AG09309 (cell line): ENCODE measurements around the gene IL15RA.

Experiments used
- DNase-seq: peaks from one replicate; pipeline ENCODE4 v3.0.0-alpha.2; 2010; ENCODE audit warnings: low read depth
- H3K4me3 ChIP-seq: 2 replicates; pipeline ENCODE4 v1.5.1; 2011; ENCODE audit warnings: mild to moderate bottlenecking, low read depth, low read length, moderate library complexity; ENCODE audit not compliant: control insufficient read depth
- TF ChIP-seq, protein P1 (sequence below): IDR thresholded peaks from 2 replicates; pipeline ENCODE4 v1.5.1; 2011; ENCODE audit warnings: mild to moderate bottlenecking, low read depth, low read length, inconsistent platforms; ENCODE audit not compliant: insufficient read depth, control insufficient read depth; ENCODE audit errors: missing control alignments

IL15RA gene

DNA sequence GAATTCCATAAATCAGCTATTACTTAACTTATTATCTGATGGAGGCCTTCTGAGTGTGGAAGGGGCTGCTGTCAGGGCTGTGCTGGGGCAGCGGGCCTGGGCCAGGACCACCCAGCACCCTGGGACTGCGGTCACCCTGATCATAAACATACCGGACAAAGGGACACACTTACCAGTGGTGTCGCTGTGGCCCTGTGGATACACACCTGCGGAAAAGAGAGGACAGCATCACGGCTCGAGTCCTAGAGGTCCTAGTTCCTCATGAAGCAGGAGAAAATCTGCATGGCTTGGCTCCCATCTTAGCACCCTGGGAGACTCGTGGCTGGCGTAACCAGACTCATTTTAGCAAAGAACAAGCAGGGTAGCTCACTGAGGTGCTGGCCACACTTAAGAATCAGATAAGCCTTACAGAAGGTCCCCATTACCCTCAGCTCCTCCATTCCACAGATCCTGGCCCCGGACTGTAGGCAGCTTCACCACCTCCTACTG lies 17.7 kb downstream of the IL15RA start:
- H3K4me3 ChIP-seq, result no peak overlapping the region
- no peak for DNase-seq
- TF ChIP-seq, protein P1, sequence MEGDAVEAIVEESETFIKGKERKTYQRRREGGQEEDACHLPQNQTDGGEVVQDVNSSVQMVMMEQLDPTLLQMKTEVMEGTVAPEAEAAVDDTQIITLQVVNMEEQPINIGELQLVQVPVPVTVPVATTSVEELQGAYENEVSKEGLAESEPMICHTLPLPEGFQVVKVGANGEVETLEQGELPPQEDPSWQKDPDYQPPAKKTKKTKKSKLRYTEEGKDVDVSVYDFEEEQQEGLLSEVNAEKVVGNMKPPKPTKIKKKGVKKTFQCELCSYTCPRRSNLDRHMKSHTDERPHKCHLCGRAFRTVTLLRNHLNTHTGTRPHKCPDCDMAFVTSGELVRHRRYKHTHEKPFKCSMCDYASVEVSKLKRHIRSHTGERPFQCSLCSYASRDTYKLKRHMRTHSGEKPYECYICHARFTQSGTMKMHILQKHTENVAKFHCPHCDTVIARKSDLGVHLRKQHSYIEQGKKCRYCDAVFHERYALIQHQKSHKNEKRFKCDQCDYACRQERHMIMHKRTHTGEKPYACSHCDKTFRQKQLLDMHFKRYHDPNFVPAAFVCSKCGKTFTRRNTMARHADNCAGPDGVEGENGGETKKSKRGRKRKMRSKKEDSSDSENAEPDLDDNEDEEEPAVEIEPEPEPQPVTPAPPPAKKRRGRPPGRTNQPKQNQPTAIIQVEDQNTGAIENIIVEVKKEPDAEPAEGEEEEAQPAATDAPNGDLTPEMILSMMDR, result no peak

DNA sequence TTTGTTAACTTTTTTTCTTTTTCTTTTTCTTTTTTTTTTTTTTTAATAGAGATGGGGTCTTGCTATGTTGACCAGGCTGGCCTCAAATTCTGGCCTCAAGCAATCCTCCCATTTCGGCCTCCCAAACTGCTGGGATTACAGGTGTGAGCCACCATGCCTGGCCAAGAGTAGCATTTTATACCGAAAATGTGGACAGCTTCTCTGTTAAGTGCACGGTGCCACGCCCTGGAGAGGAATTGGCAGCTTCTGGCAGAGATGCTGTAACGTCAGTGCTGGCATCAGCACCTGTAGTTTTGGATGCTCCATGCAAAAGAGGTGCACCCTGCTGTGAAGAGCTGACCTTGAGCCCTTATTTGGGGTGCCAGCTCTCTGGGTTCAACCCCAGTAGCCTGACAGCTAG lies 18.2 kb downstream of the IL15RA start:
- H3K4me3 ChIP-seq, result no peak overlapping the region
- DNase-seq, result no peak
- TF ChIP-seq, protein P1, result no peak

DNA sequence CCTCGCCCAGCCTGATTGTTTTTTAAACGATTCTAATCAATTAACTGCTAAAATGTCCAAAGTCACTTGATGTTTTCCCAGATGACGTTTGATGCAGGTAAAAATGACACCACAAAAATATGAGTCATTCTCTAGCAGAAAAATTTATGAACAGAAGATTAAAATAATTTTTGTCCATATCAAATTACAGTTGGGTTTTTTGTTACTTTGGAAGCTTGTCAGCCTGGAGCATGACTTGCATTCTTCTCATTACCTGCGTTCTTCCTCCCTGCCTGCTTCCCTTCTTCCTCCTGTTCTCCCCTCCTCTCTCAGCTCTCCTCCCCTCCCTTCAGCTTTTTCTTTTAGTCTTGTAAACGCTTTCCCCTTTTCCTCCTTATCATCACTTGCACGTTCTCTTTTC lies 18.7 kb downstream of the IL15RA start:
- TF ChIP-seq, protein P1, result no peak
- H3K4me3 ChIP-seq, result no peak overlapping the region
- no peak for DNase-seq

DNA sequence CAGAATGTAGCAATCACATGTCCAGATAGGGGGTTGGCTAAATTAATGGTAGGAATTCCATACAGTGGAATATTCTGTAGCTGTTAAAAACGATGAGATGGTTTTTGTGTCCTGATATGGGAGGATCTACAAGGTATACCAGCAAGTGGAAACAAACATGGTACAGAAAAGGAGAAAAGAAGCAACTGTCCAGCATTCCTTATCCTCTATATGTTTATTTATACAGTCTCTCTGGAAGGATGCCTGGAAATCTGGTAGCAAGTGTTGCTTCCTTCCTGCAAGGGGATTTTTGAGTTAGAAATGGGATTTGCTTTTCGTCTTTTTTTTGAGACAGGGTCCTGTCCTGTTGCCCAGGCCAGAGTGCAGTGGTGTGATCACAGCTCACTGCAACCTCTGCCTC lies 19.3 kb downstream of the IL15RA start:
- H3K4me3 ChIP-seq, result no peak overlapping the region
- no peak for DNase-seq
- TF ChIP-seq, protein P1, result no peak

DNA sequence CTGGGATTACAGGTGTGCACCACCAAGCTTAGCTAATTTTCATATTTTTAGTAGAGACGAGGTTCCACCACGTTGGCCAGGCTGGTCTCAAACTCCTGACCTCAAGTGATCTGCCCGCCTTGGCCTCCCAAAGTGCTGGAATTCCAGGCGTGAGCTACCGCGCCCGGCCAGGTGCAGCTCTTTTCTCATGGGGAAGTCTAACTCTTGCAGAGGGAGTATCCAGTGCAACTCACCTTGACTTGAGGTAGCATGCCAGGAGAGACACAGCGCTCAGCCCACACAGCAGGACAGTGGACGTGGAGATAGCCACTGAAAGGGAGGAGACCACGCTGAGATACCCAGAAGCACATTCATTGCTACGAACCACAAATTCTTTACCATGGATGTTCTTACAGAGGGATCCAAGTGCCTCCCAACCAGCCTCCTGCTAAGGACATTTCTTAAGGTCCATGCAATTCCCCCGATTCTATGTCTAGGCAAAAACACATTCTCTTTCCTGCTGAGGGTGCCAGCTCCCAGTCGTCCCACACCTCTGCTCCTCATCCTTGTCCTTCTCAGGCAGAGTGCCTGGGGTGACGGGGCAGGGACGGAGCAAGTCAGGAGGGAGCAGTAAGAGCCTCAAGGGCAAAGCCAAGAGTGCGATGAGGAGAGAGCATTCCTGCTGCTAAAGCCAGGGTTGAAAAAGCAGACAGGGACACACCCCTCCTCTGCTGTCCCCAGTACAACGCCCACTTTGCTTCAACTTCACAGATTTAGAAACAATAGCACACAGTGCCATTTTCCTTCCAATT lies 21.0 kb downstream of the IL15RA start:
- DNase-seq, result no peak
- H3K4me3 ChIP-seq, result no peak overlapping the region
- TF ChIP-seq, protein P1, result no peak

DNA sequence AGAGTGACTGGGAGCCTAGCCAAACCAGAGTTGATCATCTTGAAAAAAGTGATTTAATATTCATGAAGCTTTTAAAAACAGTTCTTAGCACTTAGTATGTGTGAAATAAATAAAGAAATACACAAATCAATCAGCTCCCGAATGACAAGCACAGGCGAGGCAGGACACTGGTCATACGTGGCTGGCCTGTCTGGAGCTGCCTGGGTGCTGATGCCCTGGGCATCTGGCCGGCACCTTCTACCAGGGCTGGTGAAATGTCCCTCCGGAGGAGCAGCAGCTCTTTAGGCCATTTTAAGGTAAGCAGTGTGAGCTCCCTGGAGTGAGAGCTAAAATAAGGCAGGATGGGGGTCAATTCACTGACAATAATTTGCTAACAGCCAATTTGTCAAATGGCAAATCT lies 23.7 kb downstream of the IL15RA start:
- no peak for DNase-seq
- no peak overlapping the region for H3K4me3 ChIP-seq
- TF ChIP-seq, protein P1, result no peak
